ENCODE results near the gene SIAH3. TPM values are rescaled to one million over a fixed set of nuclear protein-coding genes. Genes with fewer than 3 reads are reported as not detected.

The SIAH3 gene, protein sequence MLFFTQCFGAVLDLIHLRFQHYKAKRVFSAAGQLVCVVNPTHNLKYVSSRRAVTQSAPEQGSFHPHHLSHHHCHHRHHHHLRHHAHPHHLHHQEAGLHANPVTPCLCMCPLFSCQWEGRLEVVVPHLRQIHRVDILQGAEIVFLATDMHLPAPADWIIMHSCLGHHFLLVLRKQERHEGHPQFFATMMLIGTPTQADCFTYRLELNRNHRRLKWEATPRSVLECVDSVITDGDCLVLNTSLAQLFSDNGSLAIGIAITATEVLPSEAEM
- total RNA-seq (2022; extraction: Qiagen RNA extraction): not detected in 5 replicates

DNA sequence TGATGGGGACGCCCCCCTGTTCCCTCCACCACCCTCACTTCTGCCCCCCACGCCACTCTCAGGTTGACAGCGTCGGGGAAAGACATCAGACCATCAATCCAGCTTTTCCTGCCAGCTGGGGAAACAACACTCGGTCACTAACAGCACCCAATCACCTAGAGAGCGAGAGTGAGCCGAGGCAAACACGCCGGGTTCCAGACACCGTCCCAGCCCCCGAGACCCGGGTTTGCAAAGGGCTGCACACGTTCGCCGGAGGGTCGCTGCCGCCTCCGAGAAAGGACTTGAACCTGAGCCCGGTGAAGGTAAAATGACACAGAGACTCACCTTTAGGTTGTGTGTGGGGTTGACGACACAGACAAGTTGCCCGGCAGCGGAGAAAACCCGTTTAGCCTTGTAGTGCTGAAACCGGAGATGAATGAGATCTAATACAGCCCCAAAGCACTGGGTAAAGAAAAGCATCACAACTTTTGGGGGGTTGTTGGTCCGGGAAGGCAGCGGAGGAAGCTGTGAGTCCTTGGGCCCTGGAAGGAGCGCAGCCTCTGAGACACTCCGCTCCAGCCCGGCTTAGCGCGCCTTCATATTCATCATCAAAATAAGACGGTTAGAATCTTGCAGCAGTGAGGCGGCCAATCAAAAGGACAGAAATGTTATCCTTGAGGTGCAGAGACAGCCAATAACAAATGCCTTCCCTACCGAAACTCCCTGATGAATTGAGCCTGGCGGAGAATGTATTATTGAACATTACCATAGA lies at the start of gene SIAH3:
Gene SIAH3, minus strand, starts transcription at position 583 of the 751 bp plus-strand sequence. Its CDS starts 124 bp downstream, at position 459.

Other genes starting within 250 kb of the SIAH3 start
- gene ERICH6B, start 236.0 kb downstream of the SIAH3 start, total RNA-seq (2022; extraction: Qiagen RNA extraction): not detected in 5 replicates
- not detected in 5 replicates for gene CBY2, start 149.4 kb downstream of the SIAH3 start, total RNA-seq (2022; extraction: Qiagen RNA extraction)
- 11.5 to 21.1 TPM (median 13.6 TPM) in 5 replicates for gene ZC3H13, start 201.0 kb upstream of the SIAH3 start, total RNA-seq (2022; extraction: Qiagen RNA extraction)

Data from A549 treated with Hydrocortisone at 1 μM for 4 hours (cell line).